Upper lobe of left lung (tissue), 4 donors: ENCODE results near the gene RBM39.

Source experiments
- POLR2A ChIP-seq, 4 donors: fragments of 450-650 bp; IDR thresholded peaks; one replicate each; pipeline ENCODE4 v1.5.1; 2016 to 2017; ENCODE audit warnings: antibody characterized with exemption in 4 of 4, mild to moderate bottlenecking in 2 of 4
- TF ChIP-seq, protein P1 (sequence below), 6 experiments: fragments of 450-650 bp in 4 of 6; fragments of 200-600 bp in 2 of 6; sonication (generic) in 2 of 6; IDR thresholded peaks; one replicate each; pipeline ENCODE4 v1.5.1; 2016 to 2019; ENCODE audit warnings: antibody characterized with exemption in 6 of 6

DNA sequence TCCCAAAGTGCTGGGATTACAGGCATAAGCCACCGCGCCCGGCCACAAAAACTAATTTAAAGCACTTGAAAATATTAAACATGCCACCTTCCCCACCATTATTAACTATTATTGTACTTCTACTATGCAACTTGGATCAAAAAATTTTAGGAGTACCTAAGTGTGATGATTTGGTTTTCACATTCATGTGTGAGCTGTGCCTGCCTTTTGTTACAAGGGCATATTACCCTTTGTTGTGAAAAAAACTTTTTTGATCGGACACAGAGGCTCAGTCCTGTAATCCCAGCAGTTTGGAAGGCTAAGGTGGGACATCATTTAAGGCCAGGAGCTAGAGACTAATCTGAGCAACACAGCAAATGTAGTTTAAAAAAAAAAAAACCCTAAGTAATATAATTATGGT, 25.7 kb downstream of the RBM39 start:
- TF ChIP-seq, protein P1, sequence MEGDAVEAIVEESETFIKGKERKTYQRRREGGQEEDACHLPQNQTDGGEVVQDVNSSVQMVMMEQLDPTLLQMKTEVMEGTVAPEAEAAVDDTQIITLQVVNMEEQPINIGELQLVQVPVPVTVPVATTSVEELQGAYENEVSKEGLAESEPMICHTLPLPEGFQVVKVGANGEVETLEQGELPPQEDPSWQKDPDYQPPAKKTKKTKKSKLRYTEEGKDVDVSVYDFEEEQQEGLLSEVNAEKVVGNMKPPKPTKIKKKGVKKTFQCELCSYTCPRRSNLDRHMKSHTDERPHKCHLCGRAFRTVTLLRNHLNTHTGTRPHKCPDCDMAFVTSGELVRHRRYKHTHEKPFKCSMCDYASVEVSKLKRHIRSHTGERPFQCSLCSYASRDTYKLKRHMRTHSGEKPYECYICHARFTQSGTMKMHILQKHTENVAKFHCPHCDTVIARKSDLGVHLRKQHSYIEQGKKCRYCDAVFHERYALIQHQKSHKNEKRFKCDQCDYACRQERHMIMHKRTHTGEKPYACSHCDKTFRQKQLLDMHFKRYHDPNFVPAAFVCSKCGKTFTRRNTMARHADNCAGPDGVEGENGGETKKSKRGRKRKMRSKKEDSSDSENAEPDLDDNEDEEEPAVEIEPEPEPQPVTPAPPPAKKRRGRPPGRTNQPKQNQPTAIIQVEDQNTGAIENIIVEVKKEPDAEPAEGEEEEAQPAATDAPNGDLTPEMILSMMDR (IDR thresholded peaks at IDR 0.05) = no peak
- no peak for TF ChIP-seq POLR2A (IDR thresholded peaks at IDR 0.05)
